Measurements from ENCODE around the gene SDR9C7. TPM values are rescaled to one million over a fixed set of nuclear protein-coding genes. Genes with fewer than 3 reads are reported as not detected.

Gene SDR9C7
- total RNA-seq, 1 experiment from 2014 or later = not detected

GRCh38 chr12:56980268-56980667 is 46.1 kb upstream of the SDR9C7 start (continued):
- TF ChIP-seq SRF (IDR thresholded peaks at IDR 0.05; ENCODE audit: low read depth) = no peak
- TF ChIP-seq SP1 (IDR thresholded peaks at IDR 0.05; ENCODE audit: low read depth) = no peak
- no peak for TF ChIP-seq EZH2phosphoT487 (IDR thresholded peaks at IDR 0.05; ENCODE audit: borderline replicate concordance)
- no peak for TF ChIP-seq POLR2A (IDR thresholded peaks at IDR 0.05; ENCODE audit: borderline replicate concordance, extremely low read depth, insufficient read depth, insufficient read length)
- TF ChIP-seq CBX3 (IDR thresholded peaks at IDR 0.05; ENCODE audit: low read depth) = no peak
- TF ChIP-seq FOSL1 (IDR thresholded peaks at IDR 0.05; ENCODE audit: low read depth) = no peak
- no peak for TF ChIP-seq ATF3 (IDR thresholded peaks at IDR 0.05)
- TF ChIP-seq EGR1 (IDR thresholded peaks at IDR 0.05; ENCODE audit: low read depth) = no peak
- TF ChIP-seq POLR2AphosphoS5 (IDR thresholded peaks at IDR 0.05; ENCODE audit: low read depth, low read length) = no peak
- no peak for TF ChIP-seq CEBPB (IDR thresholded peaks at IDR 0.05; ENCODE audit: low read depth)

- Histone ChIP-seq H3K9me3 (ENCODE audit: control insufficient read depth in 1 of 2, insufficient read depth in 1 of 2, low read depth in 1 of 2, low read length in 2 of 2) (no peaks in the 10 kb centered on the region), H2AFZ (ENCODE audit: low read depth, low read length, poor library complexity, severe bottlenecking) (no peak overlapping the region), H3K27ac (ENCODE audit: low read depth, low read length) (no peak overlapping the region), H3K4me1 (ENCODE audit: control insufficient read depth in 1 of 2, insufficient read depth in 2 of 2, low read length in 2 of 2) (no peaks in the 10 kb centered on the region), H3K9ac (ENCODE audit: low read length) (no peak overlapping the region), H3K27me3 (ENCODE audit: insufficient read depth, low read length) (no peaks in the 10 kb centered on the region), H3K36me3 (ENCODE audit: control insufficient read depth in 1 of 2, insufficient read depth in 2 of 2, low read length in 2 of 2) (no peaks in the 10 kb centered on the region), H3K9me2 (ENCODE audit: insufficient read depth) (no peaks in the 10 kb centered on the region), H3K4me2 (ENCODE audit: low read length) (no peak overlapping the region), H3K4me3 (replicated peaks in 1 of 2; ENCODE audit: low read depth in 1 of 2, low read length in 2 of 2) (no peak overlapping the region), H3K79me2 (ENCODE audit: insufficient read depth, low read length) (no peaks in the 10 kb centered on the region), H4K20me1 (ENCODE audit: insufficient read depth) (no peaks in the 10 kb centered on the region)
- ChIA-PET RAD21 (ENCODE audit: low non-redundant PET in 1 of 2, low total read pairs in 2 of 2, uncharacterized antibody in 2 of 2, unreplicated experiment in 2 of 2) (no interaction called here), CTCF (no interaction called here), POLR2A (no interaction called here)
- intact Hi-C loops (cut with micrococcal nuclease) = no loop called here
- TF ChIP-seq MAX (IDR thresholded peaks at IDR 0.05) (no peak), CTCF (IDR thresholded peaks at IDR 0.05 in 2 of 3, conservative IDR thresholded peaks at IDR 0.05 in 1 of 3; ENCODE audit: borderline replicate concordance in 1 of 3, insufficient read depth in 1 of 3, low read depth in 2 of 3, low read length in 2 of 3) (no peak), EZH2phosphoT487 (IDR thresholded peaks at IDR 0.05; ENCODE audit: borderline replicate concordance) (no peak), EZH2 (IDR thresholded peaks at IDR 0.05) (no peak), EGR1 (IDR thresholded peaks at IDR 0.05; ENCODE audit: low read depth) (no peak), TCF7L2 (IDR thresholded peaks at IDR 0.05; ENCODE audit: borderline replicate concordance, extremely low read depth, insufficient read depth, insufficient read length) (no peak), CEBPB (IDR thresholded peaks at IDR 0.05; ENCODE audit: low read depth) (no peak), ATF3 (IDR thresholded peaks at IDR 0.05) (no peak), SP1 (IDR thresholded peaks at IDR 0.05; ENCODE audit: low read depth) (no peak), JUND (IDR thresholded peaks at IDR 0.05) (no peak), YY1 (IDR thresholded peaks at IDR 0.05; ENCODE audit: extremely low read depth, insufficient replicate concordance, low read depth, low read length) (no peak), SIN3A (IDR thresholded peaks at IDR 0.05; ENCODE audit: low read depth) (no peak), FOSL1 (IDR thresholded peaks at IDR 0.05; ENCODE audit: low read depth) (no peak), ZNF274 (IDR thresholded peaks at IDR 0.05; ENCODE audit: low read depth, low read length) (no peak), POLR2AphosphoS5 (IDR thresholded peaks at IDR 0.05; ENCODE audit: low read depth, low read length) (no peak), SRF (IDR thresholded peaks at IDR 0.05; ENCODE audit: low read depth) (no peak), ZFX (IDR thresholded peaks at IDR 0.05) (no peak), REST (IDR thresholded peaks at IDR 0.05; ENCODE audit: low read depth) (no peak), ELF1 (IDR thresholded peaks at IDR 0.05; ENCODE audit: borderline replicate concordance, low read depth) (no peak)
- DNase-seq (ENCODE audit: low read depth, low spot score) (no peak), ATAC-seq (no peak)
- BruUV-seq (replicated peaks) = no TSS peak
Measured at GRCh38 chr12:56979628-56980027, 45.4 kb upstream of the SDR9C7 start.
